Vagina (tissue), 2 donors: ENCODE measurements around the gene ASAH2. TPM values are rescaled to one million over a fixed set of nuclear protein-coding genes. Genes with fewer than 3 reads are reported as not detected.
"Not testable (repeated sequence)": the region's sequence is repeated elsewhere in the genome, so short reads cannot be mapped to it uniquely, and the experiment has no call there.

Experiments used
- DNase-seq, 2 donors: peaks; one replicate each; pipeline ENCODE4 v3.0.0-alpha.2; 2017; ENCODE audit errors: extremely low spot score in 2 of 2
- H3K27ac ChIP-seq: fragments of 200-600 bp; sonication (generic); one replicate; pipeline ENCODE4 v1.5.1; 2019
- H3K27me3 ChIP-seq: fragments of 200-600 bp; sonication (generic); one replicate; pipeline ENCODE4 v1.5.1; 2019
- H3K36me3 ChIP-seq, 2 donors: fragments of 200-600 bp; sonication (generic); one replicate each; pipeline ENCODE4 v1.5.1; 2017 to 2019
- H3K4me1 ChIP-seq: fragments of 200-600 bp; sonication (generic); one replicate; pipeline ENCODE4 v1.5.1; 2019
- H3K4me3 ChIP-seq, 2 donors: fragments of 200-600 bp; sonication (generic); 1 replicate in 1 of 2; 2 replicates in 1 of 2; pipeline ENCODE4 v1.5.1; 2016 to 2019
- H3K9me3 ChIP-seq: fragments of 200-600 bp; sonication (generic); one replicate; pipeline ENCODE4 v1.5.1; 2019
- POLR2A ChIP-seq, 2 donors: fragments of 450-650 bp; IDR thresholded peaks; one replicate each; pipeline ENCODE4 v1.6.1; 2017; ENCODE audit warnings: antibody characterized with exemption in 2 of 2, mild to moderate bottlenecking in 2 of 2, moderate library complexity in 2 of 2
- POLR2AphosphoS5 ChIP-seq, 2 donors: sonication (generic); formaldehyde crosslinking; IDR thresholded peaks; one replicate each; pipeline ENCODE4 v1.9.0; 2017; ENCODE audit warnings: antibody characterized with exemption in 2 of 2, mild to moderate bottlenecking in 2 of 2, low read depth in 1 of 2; ENCODE audit not compliant: insufficient read depth in 1 of 2
- intact Hi-C: fragments of 100-400 bp; cut with DNase I; formaldehyde crosslinking; loops from one replicate; pipeline ENCODE4 v1.15.1; 2023
- total RNA-seq: library from RNA; depleted of rRNA; stranded (reverse); fragments of >200 nt; gene quantifications from one replicate; pipeline ENCODE4 v1.2.3, GENCODE V29; 2016
- TF ChIP-seq, protein P1 (sequence below), 3 experiments: fragments of 450-650 bp in 2 of 3; fragments of 200-600 bp in 1 of 3; sonication (generic) in 1 of 3; IDR thresholded peaks; one replicate each; pipeline ENCODE4 v1.5.1; 2017 to 2019; ENCODE audit warnings: antibody characterized with exemption in 3 of 3, mild to moderate bottlenecking in 2 of 3, moderate library complexity in 2 of 3

The ASAH2 gene
- total RNA-seq, 1 donor from 2014 or later = 2.5 TPM

DNA sequence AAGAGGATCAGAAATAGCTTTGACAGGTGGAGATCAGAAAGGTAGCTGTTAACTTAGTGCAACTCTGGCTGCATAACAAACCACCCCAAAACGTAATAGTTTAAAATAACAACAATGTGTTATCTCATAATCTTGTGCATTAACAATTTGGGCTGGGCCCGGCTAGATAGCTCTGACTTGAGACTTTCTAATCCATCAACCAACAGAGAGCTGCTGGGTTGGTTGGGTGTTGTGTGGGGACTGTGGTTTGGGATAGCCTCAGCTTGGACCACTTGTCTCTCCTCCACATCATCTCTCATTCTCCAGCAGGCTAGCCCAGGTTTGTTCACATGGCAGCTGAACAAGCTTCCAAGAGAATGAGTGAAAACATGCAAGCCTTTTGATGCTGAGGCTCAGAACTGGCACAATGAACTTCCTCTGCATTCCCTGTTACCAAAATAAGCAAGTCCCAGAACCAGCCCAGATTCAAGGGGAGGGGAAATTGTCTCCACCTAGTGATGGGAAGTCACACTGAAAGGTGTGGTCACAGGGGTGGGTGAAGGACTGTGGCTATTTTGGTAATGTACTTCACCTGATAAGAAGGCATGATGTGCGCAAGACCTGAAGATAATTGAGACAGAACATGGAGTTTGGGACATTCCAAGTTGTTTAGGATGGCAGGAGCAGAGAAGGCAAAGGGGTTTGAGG, 20.4 kb upstream of the ASAH2 start:
- intact Hi-C loops = no loop called here
- Histone ChIP-seq H3K27ac (no peak overlapping the region), H3K4me1 (no peaks in the 10 kb centered on the region)

DNA sequence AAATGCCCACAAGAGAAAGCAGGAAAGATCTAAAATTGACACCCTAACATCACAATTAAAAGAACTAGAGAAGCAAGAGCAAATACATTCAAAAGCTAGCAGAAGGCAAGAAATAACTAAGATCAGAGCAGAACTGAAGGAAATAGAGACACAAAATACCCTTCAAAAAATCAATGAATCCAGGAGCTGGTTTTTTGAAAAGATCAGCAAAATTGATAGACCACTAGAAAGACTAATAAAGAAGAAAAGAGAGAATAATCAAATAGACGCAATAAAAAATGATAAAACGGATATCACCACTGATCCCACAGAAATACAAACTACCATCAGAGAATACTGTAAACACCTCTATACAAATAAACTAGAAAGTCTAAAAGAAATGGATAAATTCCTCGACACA, 16.6 kb upstream of the ASAH2 start:
- DNase-seq, H3K4me3 ChIP-seq, H3K36me3 ChIP-seq, intact Hi-C loops, H3K4me1 ChIP-seq, H3K9me3 ChIP-seq, H3K27me3 ChIP-seq, H3K27ac ChIP-seq: not testable (repeated sequence)

More for the DNA sequence above, 20.4 kb upstream of the ASAH2 start:
- no peak for DNase-seq
- TF ChIP-seq POLR2A (IDR thresholded peaks at IDR 0.05) (no peak), POLR2AphosphoS5 (IDR thresholded peaks at IDR 0.05; ENCODE audit: insufficient read depth in 1 of 2, low read depth in 1 of 2) (no peak)
- TF ChIP-seq, protein P1, sequence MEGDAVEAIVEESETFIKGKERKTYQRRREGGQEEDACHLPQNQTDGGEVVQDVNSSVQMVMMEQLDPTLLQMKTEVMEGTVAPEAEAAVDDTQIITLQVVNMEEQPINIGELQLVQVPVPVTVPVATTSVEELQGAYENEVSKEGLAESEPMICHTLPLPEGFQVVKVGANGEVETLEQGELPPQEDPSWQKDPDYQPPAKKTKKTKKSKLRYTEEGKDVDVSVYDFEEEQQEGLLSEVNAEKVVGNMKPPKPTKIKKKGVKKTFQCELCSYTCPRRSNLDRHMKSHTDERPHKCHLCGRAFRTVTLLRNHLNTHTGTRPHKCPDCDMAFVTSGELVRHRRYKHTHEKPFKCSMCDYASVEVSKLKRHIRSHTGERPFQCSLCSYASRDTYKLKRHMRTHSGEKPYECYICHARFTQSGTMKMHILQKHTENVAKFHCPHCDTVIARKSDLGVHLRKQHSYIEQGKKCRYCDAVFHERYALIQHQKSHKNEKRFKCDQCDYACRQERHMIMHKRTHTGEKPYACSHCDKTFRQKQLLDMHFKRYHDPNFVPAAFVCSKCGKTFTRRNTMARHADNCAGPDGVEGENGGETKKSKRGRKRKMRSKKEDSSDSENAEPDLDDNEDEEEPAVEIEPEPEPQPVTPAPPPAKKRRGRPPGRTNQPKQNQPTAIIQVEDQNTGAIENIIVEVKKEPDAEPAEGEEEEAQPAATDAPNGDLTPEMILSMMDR (IDR thresholded peaks at IDR 0.05) = no peak
- H3K9me3 ChIP-seq = no peaks in the 10 kb centered on the region
- H3K36me3 ChIP-seq = no peaks in the 10 kb centered on the region
- H3K4me3 ChIP-seq = no peak overlapping the region
- no peaks in the 10 kb centered on the region for H3K27me3 ChIP-seq

DNA sequence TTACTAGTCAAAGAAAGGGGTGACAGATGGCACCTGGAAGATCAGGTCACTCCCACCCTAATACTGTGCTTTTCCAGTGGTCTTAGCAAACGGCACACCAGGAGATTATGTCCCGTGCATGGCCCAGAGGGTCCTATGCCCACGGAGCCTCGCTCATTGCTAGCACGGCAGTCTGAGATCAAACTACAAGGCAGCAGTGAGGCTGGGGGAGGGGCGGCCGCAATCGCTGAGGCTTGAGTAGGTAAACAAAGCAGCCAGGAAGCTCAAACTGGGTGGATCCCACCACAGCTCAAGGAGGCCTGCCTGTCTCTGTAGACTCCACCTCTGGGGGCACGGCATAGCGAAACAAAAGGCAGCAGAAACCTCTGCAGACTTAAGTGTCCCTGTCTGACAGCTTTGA, 11.3 kb upstream of the ASAH2 start:
- DNase-seq, H3K4me1 ChIP-seq, H3K4me3 ChIP-seq, H3K9me3 ChIP-seq, H3K36me3 ChIP-seq, H3K27ac ChIP-seq, H3K27me3 ChIP-seq, intact Hi-C loops: not testable (repeated sequence)

DNA sequence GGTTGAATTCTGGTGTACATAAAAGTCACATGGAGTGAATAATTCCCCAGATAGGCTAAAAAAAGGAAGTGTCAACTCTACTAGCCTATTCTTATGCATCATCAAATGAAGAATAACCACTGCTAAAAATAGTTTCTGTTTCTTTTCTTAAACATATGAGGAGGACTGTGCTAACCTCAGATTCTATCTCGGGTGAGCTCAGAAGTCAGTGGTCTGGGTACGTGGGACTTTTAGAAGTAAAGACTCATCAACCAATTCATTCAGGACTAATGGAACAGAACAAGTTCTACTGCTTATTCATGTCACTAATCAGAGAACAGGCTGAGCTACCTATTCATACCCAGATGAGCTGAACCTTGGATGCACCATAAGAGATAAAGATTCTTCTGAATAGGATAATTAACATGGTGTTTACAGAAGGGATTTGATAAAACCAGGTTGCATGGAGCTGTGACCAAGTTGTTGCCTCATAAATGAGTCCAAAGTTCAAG, 9.5 kb upstream of the ASAH2 start:
- TF ChIP-seq POLR2AphosphoS5 (IDR thresholded peaks at IDR 0.05; ENCODE audit: insufficient read depth in 1 of 2, low read depth in 1 of 2) = no peak
- TF ChIP-seq POLR2A (IDR thresholded peaks at IDR 0.05) = no peak
- TF ChIP-seq, protein P1 (IDR thresholded peaks at IDR 0.05) = no peak
- Histone ChIP-seq H3K36me3 (no peaks in the 10 kb centered on the region), H3K27ac (no peak overlapping the region), H3K9me3 (no peaks in the 10 kb centered on the region), H3K4me3 (no peak overlapping the region), H3K4me1 (no peaks in the 10 kb centered on the region), H3K27me3 (no peaks in the 10 kb centered on the region)
- intact Hi-C loops = no loop called here
- DNase-seq = no peak

DNA sequence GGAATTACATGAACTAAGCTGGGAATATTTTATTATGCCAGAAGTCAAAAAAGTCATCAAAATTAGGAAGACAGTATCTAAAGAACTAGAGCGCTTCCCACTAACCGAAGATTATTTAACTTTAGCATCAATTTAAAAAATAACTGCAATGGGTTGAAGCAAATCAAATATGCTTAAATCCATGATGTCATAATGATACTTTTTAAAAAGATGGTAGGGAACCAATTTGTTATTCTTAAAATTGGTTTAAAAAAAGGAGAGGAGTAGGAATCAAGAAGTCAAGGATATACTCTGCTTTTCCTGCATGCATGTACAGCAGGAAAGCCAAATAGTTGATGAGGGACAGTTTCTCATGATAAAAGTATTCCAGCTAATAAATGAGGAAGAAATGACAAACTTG, 3.2 kb upstream of the ASAH2 start:
- Histone ChIP-seq H3K4me3 (no peak overlapping the region), H3K36me3 (no peaks in the 10 kb centered on the region), H3K4me1 (no peaks in the 10 kb centered on the region), H3K9me3 (no peaks in the 10 kb centered on the region), H3K27me3 (no peaks in the 10 kb centered on the region), H3K27ac (no peak overlapping the region)
- no peak for DNase-seq
- TF ChIP-seq, protein P1 (IDR thresholded peaks at IDR 0.05) = no peak
- no peak for TF ChIP-seq POLR2AphosphoS5 (IDR thresholded peaks at IDR 0.05; ENCODE audit: insufficient read depth in 1 of 2, low read depth in 1 of 2)
- TF ChIP-seq POLR2A (IDR thresholded peaks at IDR 0.05) = no peak
- intact Hi-C loops = no loop called here

DNA sequence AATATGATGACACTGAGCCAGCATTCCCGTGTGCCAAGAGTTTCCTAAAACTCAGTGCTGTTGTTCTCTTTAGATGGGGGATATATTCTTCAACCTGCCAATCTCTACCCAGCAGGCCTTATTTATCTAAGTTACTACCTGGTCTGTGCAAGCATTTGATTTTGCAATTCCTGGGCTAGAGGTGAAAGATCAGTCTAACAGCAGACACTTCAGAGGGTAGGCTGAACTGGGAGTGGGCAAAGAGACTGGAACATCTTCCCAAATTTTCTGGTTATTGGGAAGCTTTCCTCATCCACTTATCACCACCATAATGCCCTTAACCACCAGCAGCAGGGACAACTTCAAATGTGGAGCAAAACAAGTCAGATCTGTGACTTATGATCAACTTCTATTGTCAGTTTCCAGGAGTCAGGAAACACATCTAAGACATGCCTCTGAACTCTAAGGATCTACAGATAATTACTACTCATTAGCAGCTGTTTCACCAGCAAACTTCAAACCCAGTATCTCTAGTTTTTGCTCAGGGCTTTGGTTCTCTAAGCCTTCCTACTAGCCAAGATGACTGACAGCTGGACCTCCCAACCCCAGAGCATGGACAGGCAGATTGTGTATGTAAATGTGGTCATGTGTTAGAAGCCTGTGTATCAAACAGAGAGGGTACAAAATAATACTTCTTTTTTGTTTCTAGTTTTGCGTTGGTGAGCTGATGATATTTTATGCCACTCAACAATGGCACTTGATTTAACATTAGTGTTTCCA, 1.0 kb downstream of the ASAH2 start:
- no peaks in the 10 kb centered on the region for H3K4me1 ChIP-seq
- no peaks in the 10 kb centered on the region for H3K36me3 ChIP-seq
- TF ChIP-seq, protein P1 (IDR thresholded peaks at IDR 0.05) = no peak
- no peak for TF ChIP-seq POLR2A (IDR thresholded peaks at IDR 0.05)
- no peak for TF ChIP-seq POLR2AphosphoS5 (IDR thresholded peaks at IDR 0.05; ENCODE audit: insufficient read depth in 1 of 2, low read depth in 1 of 2)
- H3K4me3 ChIP-seq = no peak overlapping the region
- DNase-seq = no peak
- H3K27me3 ChIP-seq = no peaks in the 10 kb centered on the region
- H3K9me3 ChIP-seq = no peaks in the 10 kb centered on the region
- no peak overlapping the region for H3K27ac ChIP-seq
- intact Hi-C loops = no loop called here
